HG03280 (cell line): ENCODE data around the gene FAM234A.

Source experiments
- ATAC-seq: cut with Tn5 transposase; IDR thresholded peaks from one replicate; pipeline ENCODE4 v1.9.1; 2021; ENCODE audit warnings: mild to moderate bottlenecking, moderate library complexity; ENCODE audit not compliant: unreplicated experiment

The FAM234A gene

DNA sequence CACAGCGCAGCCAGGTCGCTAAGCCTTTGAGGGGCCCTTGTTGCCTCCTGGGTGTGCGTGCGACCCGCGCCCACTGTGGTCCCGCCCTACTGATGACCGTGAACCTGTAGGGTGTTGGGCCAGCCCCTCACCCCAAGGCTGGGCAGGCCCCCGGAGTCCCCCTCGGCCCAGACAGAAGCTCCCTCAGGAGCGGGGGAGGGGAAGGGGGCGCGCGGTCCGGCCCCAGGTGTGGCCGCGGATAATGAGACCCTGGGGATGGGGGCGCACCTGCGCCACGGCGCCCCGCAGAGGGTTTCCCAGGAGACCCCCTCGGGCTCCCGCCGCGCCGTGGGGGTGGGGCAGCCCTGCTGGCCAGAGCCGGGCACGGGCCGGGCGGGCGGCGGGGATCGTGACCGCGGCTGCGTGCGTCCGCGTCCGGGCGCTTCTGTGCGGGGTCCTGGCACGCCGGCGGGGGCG is 45.4 kb downstream of the FAM234A start:
- no peak for ATAC-seq

DNA sequence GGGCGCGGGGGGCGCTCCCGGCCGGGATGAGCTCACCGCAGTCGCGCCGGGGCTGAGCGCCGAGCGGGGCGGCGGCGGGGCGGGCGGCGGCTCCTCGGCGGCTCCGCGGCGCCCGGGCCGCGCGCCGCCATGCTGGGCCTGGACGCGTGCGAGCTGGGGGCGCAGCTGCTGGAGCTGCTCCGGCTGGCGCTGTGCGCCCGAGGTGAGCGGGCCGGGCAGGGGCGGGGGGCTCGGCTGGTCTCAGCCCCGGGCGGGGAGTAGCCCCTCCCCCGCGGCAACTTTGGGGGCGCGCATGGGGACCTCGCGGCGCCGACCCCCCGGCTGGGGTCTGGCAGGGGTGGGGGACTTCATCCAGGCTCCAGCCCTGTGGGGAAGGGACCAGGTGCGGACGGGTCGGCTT is 45.9 kb downstream of the FAM234A start, which contains the start of gene ARHGDIG:
TSS of gene ARHGDIG (plus strand) at position 40 of the 400 bp plus-strand sequence. CDS start at position 130, 90 bp downstream.
- no peak for ATAC-seq

DNA sequence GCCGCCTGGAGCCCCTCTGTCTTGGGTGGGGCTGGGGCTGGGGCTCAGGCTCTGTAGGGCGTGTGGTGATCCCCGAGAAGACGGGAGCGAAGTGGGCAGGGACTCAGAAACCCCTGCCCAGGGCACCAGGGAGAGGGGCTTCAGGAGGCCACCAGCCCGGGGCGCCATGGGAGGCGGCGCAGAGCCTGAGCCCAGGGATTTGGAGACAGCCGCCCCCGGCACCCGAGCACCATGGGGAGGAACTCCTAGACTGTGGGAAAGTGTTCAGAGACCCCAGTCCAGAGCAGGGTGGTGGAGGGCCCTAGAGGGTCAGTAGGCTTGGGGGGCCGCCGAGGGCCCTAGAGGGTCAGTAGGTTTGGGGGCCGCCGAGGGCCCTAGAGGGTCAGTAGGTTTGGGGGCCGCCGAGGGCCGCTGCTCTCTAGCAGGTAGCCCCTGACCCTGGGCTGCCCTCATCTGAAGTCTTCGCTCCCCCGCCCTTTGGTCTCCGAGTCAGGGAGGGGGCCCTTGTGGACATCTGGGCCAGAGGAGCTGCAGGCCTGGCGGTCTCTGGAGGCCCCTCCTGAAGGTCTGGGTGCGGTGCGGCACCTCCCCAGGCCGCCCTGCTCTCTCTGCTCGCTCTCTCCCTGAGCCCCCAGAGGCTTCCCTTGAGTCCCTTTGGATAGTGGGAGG is 46.5 kb downstream of the FAM234A start:
- ATAC-seq: no peak

DNA sequence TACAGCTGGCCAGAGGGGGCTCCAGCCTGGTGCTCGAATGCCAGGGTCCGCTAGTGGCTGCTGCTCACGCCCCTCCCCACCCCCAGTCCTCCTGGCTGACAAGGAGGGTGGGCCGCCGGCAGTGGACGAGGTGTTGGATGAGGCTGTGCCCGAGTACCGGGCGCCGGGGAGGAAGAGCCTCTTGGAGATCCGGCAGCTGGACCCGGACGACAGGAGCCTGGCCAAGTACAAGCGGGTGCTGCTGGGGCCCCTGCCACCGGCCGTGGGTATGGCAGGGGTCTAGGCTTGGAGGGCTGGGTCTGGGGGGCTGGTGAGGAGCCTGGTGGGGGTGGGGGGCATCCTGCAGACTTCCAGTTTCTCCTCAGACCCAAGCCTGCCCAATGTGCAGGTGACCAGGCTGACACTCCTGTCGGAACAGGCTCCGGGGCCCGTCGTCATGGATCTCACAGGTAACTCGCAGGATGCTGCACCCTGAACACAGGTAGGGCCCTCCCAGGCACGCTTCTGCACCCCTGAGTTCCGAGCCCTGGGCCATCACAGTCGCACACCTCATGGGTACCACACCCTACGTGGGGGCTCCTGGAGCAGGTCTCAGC is 47.1 kb downstream of the FAM234A start:
- ATAC-seq: no peak

DNA sequence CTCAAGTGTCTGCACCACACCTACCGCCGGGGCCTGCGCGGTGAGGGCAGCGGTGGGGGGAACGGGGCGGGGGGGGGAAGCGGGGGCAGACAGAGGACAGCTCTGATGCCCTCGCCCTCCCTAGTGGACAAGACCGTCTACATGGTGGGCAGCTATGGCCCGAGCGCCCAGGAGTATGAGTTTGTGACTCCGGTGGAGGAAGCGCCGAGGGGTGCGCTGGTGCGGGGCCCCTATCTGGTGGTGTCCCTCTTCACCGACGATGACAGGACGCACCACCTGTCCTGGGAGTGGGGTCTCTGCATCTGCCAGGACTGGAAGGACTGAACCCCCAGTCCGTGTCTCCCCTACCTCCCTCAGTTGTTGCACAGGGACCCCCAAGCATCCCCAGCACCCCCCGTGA is 47.9 kb downstream of the FAM234A start:
- no peak for ATAC-seq

GRCh38 chr16:283033-283805 is 48.6 kb downstream of the FAM234A start, which contains the start of gene PDIA2:
TSS of gene PDIA2 (plus strand) at chr16:283164. CDS start at chr16:283170, 6 bp downstream.
- no peak for ATAC-seq

- no peak for ATAC-seq
Measured at GRCh38 chr16:284204-285120, 49.8 kb downstream of the FAM234A start.

DNA sequence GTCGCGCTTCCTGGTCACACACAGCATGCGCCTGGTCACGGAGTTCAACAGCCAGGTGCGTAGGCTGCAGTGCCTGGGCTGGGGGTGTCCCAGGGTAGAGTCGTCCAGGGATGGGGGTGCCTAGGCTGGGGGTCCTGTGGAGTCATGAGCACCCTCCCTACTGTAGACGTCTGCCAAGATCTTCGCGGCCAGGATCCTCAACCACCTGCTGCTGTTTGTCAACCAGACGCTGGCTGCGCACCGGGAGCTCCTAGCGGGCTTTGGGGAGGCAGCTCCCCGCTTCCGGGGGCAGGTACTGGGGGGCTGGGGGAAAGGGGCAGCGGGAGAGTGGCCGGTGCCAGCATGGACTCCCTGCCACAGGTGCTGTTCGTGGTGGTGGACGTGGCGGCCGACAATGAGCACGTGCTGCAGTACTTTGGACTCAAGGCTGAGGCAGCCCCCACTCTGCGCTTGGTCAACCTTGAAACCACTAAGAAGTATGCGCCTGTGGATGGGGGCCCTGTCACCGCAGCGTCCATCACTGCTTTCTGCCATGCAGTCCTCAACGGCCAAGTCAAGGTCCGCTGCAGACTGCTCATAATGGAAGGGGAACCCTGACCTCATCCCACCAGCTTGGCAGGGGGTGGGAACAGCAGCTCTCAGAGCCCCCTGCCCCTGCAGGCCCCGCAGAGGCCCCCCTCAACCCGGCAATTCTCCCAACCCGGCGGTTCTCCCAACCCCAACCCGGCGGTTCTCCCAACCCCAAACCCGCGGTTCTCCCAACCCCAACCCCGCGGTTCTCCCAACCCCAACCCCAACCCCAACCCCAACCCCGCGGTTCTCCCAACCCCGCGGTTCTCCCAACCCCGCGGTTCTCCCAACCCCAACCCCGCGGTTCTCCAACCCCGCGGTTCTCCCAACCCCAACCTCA is 50.8 kb downstream of the FAM234A start:
- ATAC-seq: no peak

DNA sequence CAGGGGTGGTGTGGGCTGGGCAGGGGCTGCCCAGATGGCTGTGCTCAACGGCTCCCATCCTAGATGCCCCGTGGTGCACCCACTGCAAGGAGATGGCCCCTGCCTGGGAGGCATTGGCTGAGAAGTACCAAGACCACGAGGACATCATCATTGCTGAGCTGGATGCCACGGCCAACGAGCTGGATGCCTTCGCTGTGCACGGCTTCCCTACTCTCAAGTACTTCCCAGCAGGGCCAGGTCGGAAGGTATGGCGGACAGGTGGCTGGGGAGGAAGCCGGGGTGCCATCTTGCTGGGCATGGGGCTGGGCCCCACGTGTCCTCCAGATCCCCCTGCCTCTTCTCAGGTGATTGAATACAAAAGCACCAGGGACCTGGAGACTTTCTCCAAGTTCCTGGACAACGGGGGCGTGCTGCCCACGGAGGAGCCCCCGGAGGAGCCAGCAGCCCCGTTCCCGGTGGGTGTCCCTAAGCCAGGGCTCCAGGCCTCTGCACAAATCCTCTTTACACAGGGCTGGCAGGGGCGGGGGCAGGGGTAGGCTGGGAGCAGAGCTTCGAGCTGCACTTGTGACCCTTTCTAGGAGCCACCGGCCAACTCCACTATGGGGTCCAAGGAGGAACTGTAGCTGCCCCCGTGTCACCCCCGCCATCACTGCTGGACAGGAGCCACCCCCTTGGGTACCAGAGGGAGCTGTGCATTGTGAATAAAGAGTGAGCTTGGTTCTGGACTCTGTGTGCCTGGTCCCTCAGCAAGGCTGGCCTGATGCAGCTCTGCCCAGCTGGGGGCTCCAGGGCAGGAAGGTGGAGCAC is 52.1 kb downstream of the FAM234A start:
- ATAC-seq: no peak

- ATAC-seq: no peak
Measured at GRCh38 chr16:287298-287811, 52.7 kb downstream of the FAM234A start.

DNA sequence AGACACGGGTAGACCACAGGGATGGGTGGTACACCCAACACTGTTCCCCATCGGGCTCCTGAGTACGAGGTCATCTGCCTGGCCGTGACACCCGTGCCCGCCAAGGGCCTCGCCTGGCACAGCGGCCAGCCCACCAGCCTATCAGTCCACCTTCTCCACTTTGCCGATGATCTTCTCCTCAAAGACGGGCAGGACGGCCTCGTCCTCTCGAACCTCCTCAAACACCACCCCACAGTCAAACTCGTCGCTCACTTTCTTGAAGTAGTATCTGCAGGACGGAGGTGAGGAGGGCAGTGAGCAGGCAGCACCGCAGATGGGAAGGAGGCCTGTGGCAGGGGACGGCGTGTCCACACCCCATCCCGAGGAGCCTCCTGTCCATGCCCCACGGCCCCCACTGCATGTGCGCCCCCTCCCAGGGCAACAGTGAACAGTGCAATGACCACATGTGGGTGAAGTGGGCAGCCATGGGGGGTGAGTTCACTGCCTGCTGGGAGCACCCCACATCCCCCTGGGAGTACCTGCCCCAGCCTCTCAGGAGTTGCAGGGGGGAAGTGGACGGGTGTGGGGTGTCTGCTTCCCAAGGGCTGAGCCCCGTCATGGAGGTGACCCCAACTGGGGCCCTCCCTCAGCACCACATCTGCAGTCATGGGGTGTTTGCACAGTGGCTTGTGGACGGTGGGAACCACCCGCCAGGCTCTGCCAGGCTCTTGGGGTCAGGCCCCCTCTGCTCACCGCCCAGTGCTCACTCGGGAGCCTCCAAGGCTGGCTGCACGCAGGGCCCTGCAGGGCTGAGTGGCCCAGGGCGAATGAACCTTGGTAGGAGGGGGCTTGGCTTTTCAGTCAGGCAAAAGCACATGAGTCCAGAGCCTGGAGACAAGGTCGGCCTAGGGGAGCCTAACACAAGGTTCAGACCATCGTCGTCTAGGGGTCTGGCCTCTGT is 53.6 kb downstream of the FAM234A start:
- ATAC-seq: no peak

DNA sequence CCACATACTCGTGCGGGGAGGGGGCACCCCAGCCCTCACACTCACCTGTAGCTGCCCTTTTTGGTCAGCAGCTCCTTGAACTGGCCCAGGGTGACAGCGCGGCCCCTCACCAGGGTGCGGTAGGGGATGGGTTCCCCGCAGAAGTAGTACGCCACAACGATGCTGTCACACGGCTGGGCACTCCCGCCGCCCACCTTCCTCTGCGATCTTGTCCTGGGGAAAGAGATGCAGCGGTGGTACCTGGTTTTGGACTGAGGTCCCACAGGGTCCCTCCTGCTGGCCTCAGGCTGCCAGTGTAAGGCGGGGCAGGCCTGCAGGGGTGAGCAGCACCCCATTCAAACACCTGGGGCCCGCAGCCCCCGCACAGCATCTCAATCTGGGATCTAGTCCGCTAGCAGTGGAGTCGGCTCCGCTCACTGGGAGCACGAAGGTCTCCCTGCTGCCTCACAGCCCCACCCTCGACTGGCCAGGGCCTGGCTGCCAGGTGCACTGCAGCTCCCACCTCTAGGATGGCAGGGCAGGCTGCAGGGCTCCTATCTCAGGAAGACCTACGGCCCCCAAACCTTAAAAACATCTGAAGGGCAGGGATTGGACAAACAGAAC is 54.9 kb downstream of the FAM234A start:
- no peak for ATAC-seq

DNA sequence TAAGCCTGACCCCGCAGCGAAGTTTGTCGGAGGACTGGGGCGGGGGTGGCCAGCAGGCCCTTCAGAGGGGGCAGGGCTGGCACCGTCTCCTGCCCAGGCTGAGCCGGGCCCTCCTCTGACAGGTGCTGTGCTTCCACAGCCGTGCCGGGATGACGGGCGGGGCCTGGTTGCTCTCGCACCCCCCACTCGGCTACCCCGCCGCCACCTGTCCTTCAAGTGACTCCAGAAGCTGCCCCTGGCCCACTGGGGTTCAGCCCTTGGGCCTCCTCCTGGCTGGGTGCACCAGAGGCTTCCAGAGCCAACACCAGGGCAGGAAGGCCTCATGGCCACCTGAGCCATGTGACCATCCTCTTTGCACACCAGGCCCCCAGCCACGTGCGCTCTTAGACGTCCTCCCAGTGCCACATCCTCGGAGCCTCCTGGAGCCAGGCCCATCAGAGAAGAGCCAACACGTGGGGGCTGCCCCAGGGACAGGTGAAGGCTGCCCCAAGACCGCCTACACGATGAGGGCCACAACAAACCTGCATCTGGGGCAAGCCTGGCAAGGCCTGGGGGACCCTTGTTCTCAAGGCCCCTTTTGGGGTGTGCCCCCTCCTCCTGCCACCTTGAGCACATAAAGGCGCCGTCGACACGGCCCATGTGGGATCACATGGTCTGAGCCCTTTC is 55.5 kb downstream of the FAM234A start:
- no peak for ATAC-seq

DNA sequence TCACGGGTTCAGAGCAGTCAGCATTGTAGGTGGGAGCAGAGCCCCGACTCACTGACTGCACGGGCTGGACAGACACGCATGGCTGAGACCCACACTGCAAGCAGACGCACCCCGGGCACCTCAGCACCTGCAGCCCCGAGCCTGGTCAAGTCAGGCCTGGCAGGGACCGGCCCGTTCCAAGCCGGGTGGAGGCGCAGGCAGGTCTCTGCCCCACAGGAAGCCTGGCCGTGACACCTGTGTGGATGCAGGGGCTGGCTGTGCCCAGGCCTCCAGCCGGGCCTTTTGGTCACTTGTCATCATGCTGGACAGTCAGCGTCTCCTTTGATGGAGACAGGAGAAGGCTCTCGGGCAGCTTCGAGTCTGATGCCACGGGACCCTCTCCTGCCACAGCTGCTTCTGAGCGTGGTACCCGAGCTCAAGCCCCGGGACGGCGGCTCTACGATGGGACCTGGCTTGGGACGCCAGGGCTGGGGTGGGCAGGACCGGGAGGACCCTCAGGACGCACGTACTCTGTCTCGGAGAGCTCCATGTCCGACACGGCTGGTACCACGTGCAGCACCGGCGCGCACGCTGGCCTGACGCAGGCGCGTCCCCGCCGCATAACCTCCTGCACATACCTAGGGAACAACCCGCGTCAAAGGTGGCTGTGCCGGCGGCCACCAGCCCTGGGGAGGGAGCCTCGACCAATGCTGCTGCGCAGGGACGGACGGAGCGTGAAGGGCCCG is 56.2 kb downstream of the FAM234A start:
- ATAC-seq: no peak

- ATAC-seq: no peak
Measured at GRCh38 chr16:291539-291938, 56.9 kb downstream of the FAM234A start.
